Measurements from ENCODE around the gene MAGT1. TPM values are rescaled to one million over a fixed set of nuclear protein-coding genes. Genes with fewer than 3 reads are reported as not detected.
"Not testable (repeated sequence)": the region's sequence is repeated elsewhere in the genome, so short reads cannot be mapped to it uniquely, and the experiment has no call there.

MAGT1 gene
- polyA plus RNA-seq, 1 experiment = 92.7 TPM

DNA sequence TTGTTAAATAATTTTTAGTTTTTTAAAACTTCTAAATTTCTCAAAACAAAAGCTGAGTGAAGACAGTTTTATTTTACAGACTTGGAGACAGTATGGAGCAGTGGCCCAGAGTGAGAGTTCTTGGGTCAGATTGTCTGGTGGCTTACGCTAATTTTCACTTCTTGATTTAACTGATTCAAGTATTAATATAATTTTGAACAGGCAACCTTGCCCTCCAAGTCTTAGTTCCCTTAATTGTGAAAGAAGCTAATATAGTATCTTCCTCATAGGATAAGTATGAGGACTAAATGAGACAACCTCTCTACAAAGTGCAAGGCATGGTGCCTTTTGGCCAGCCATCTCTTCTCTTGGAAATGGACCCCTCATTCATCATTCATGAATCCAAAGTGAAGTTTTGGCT is 40.7 kb upstream of the MAGT1 start:
- DNase-seq (ENCODE audit: low read depth, low spot score) = no peak
- ChIA-PET CTCF (no interaction called here), POLR2A (no interaction called here)
- no peaks in the 10 kb centered on the region for H3K9me3 ChIP-seq (ENCODE audit: control insufficient read depth, insufficient read depth, low read length)
- no peak for TF ChIP-seq CTCF (IDR thresholded peaks at IDR 0.05; ENCODE audit: low read depth, low read length)
- H3K4me3 ChIP-seq (ENCODE audit: low read depth, low read length) = no peak overlapping the region
- H3K27me3 ChIP-seq (ENCODE audit: control insufficient read depth, insufficient read depth, low read length) = no peaks in the 10 kb centered on the region
- H3K27ac ChIP-seq (ENCODE audit: low read depth, low read length) = no peak overlapping the region

DNA sequence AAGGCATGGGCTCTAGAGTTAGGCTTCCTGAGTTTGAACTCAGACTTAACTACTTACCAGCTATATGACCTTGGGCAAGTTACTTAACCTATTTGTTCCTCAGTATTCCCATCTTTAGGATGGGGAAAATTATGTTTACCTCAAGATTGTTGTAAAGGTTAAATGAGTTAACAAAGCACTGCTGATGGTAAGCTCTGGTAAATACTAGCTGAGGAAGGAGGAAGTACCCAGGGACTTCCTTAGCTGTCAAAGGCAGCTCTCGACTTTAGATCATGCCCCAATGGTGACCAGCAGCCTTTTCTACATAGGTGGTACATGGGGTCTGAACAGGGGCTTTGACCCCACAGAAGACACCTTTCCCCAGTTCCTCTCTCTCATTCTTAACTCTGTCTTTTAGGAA is 35.3 kb upstream of the MAGT1 start:
- ChIA-PET POLR2A (no interaction called here), CTCF (interaction anchor here (1.4 kb wide), 1 partner anchor 95 kb away, joined by 4 read pairs; no protein-coding TSS in a partner anchor)
- Histone ChIP-seq H3K27ac (ENCODE audit: low read depth, low read length) (no peak overlapping the region), H3K27me3 (ENCODE audit: control insufficient read depth, insufficient read depth, low read length) (no peaks in the 10 kb centered on the region), H3K4me3 (ENCODE audit: low read depth, low read length) (no peak overlapping the region), H3K9me3 (ENCODE audit: control insufficient read depth, insufficient read depth, low read length) (no peaks in the 10 kb centered on the region)
- TF ChIP-seq CTCF (IDR thresholded peaks at IDR 0.05; ENCODE audit: low read depth, low read length) = no peak
- DNase-seq (ENCODE audit: low read depth, low spot score) = no peak

- POLR2A ChIA-PET = no interaction called here
- CTCF ChIA-PET = no interaction called here
- no peak overlapping the region for H3K27ac ChIP-seq (ENCODE audit: low read depth, low read length)
- no peak for DNase-seq (ENCODE audit: low read depth, low spot score)
- H3K9me3 ChIP-seq (ENCODE audit: control insufficient read depth, insufficient read depth, low read length) = no peaks in the 10 kb centered on the region
- no peaks in the 10 kb centered on the region for H3K27me3 ChIP-seq (ENCODE audit: control insufficient read depth, insufficient read depth, low read length)
- no peak overlapping the region for H3K4me3 ChIP-seq (ENCODE audit: low read depth, low read length)
- TF ChIP-seq CTCF (IDR thresholded peaks at IDR 0.05; ENCODE audit: low read depth, low read length) = no peak
These were observed 30.5 kb upstream of the MAGT1 start for GRCh38 chrX:77925764-77926163.

DNA sequence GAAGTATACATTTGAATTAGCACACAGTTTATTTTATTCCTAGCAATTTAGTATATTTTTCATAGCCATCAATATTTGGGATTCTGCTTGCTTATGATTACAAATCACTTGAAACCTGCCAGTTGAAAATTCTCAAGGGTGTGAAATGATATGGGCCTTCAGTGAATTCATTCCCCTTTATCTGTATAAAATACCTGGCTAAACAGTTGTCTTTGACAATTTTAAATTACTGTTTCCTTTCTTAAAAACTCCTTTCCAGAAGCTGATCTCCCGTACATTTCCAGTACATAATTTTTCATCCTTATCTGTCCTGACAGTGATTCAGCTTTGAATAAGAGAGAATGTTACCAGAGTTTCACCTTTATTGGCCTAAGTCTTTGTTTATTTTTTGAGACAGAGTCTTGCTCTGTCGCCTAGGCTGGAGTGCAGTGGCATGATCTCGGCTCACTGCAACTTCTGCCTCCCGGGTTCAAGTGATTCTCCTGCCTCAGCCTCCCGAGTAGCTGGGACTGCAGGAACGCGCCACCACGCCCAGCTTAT is 29.2 kb upstream of the MAGT1 start:
- ChIA-PET CTCF (no interaction called here), POLR2A (no interaction called here)
- H3K27ac ChIP-seq (ENCODE audit: low read depth, low read length) = no peak overlapping the region
- no peaks in the 10 kb centered on the region for H3K27me3 ChIP-seq (ENCODE audit: control insufficient read depth, insufficient read depth, low read length)
- H3K4me3 ChIP-seq (ENCODE audit: low read depth, low read length) = no peak overlapping the region
- H3K9me3 ChIP-seq (ENCODE audit: control insufficient read depth, insufficient read depth, low read length) = no peaks in the 10 kb centered on the region
- no peak for DNase-seq (ENCODE audit: low read depth, low spot score)
- TF ChIP-seq CTCF (IDR thresholded peaks at IDR 0.05; ENCODE audit: low read depth, low read length) = no peak

DNA sequence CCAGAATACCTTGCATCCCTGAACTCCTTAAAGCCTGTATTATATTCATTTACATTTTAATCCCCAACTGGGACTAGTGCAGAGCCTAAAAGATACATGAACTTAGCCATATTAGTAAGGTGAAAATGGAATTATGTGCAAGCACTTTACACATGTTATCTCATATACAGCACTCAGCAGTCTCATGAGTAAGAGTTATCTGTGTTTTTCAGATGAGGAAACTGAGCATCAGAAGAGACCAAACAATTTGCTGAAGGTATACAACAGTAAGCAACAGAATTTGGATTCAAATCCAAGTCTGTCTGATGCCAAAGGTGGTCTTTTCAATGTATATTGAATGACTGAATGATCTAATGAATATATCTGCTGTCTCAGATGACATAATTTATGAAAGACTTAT is 27.6 kb upstream of the MAGT1 start:
- TF ChIP-seq CTCF (IDR thresholded peaks at IDR 0.05; ENCODE audit: low read depth, low read length) = no peak
- Histone ChIP-seq H3K27ac (ENCODE audit: low read depth, low read length) (no peak overlapping the region), H3K27me3 (ENCODE audit: control insufficient read depth, insufficient read depth, low read length) (no peaks in the 10 kb centered on the region), H3K4me3 (ENCODE audit: low read depth, low read length) (no peak overlapping the region), H3K9me3 (ENCODE audit: control insufficient read depth, insufficient read depth, low read length) (no peaks in the 10 kb centered on the region)
- ChIA-PET POLR2A (no interaction called here), CTCF (no interaction called here)
- no peak for DNase-seq (ENCODE audit: low read depth, low spot score)

DNA sequence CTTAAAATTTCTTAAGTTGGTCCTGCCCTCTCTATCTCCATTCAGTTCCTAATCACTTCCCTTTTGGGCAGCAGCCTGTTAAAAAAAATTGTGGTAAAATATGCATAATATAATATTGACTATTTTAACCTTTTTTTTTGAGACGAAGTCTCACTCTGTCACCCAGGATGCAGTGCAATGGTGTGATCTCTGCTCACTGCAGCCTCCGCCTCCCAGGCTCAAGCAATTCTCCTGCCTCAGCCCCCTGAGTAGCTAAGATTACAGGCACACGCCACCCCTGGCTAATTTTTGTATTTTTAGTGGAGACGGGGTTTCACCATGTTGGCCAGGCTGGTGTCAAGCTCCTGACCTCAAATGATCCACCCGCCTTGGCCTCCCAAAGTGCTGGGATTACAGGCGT is 24.1 kb upstream of the MAGT1 start:
- POLR2A ChIA-PET; H3K27me3 ChIP-seq (ENCODE audit: control insufficient read depth, insufficient read depth, low read length); DNase-seq (ENCODE audit: low read depth, low spot score); CTCF ChIA-PET; H3K27ac ChIP-seq (ENCODE audit: low read depth, low read length); H3K4me3 ChIP-seq (ENCODE audit: low read depth, low read length); H3K9me3 ChIP-seq (ENCODE audit: control insufficient read depth, insufficient read depth, low read length): not testable (repeated sequence)

Measured in AG04450 (cell line).